ENCODE results near the gene TOLLIP.

The TOLLIP gene

GRCh38 chr11:1240771-1241170 lies 68.7 kb downstream of the TOLLIP start:
- no peak for DNase-seq

- no peak for DNase-seq
Measured at GRCh38 chr11:1239596-1240205, 69.7 kb downstream of the TOLLIP start.

- no peak for DNase-seq
Measured at GRCh38 chr11:1238767-1239595, 70.5 kb downstream of the TOLLIP start.

- no peak for DNase-seq
Measured at GRCh38 chr11:1237851-1238250, 71.6 kb downstream of the TOLLIP start.

GRCh38 chr11:1237128-1237580 lies 72.3 kb downstream of the TOLLIP start:
- no peak for DNase-seq

GRCh38 chr11:1236316-1237127 lies 72.9 kb downstream of the TOLLIP start:
- DNase-seq, result no peak

GRCh38 chr11:1235901-1236315 lies 73.5 kb downstream of the TOLLIP start:
- no peak for DNase-seq

GRCh38 chr11:1235306-1235900 lies 74.0 kb downstream of the TOLLIP start:
- no peak for DNase-seq

- DNase-seq, result no peak
Measured at GRCh38 chr11:1234771-1235305, 74.6 kb downstream of the TOLLIP start.

- no peak for DNase-seq
Measured at GRCh38 chr11:1234054-1234720, 75.2 kb downstream of the TOLLIP start.

- DNase-seq, result no peak
Measured at GRCh38 chr11:1233351-1234053, 75.9 kb downstream of the TOLLIP start.

GRCh38 chr11:1232883-1233321 lies 76.5 kb downstream of the TOLLIP start:
- DNase-seq, result no peak

GRCh38 chr11:1232021-1232882 lies 77.2 kb downstream of the TOLLIP start:
- no peak for DNase-seq

GRCh38 chr11:1231396-1232020 lies 77.9 kb downstream of the TOLLIP start:
- DNase-seq, result no peak

GRCh38 chr11:1230456-1231395 lies 78.7 kb downstream of the TOLLIP start:
- no peak for DNase-seq

- no peak for DNase-seq
Measured at GRCh38 chr11:1230121-1230455, 79.3 kb downstream of the TOLLIP start.

GRCh38 chr11:1229471-1230120 lies 79.8 kb downstream of the TOLLIP start:
- DNase-seq, result no peak

- no peak for DNase-seq
Measured at GRCh38 chr11:1228921-1229451, 80.4 kb downstream of the TOLLIP start.
